ENCODE data around the gene TTC4. TPM values are rescaled to one million over a fixed set of nuclear protein-coding genes. Genes with fewer than 3 reads are reported as not detected.

TTC4 gene
- total RNA-seq, 2 experiments from 2014 or later, result 24.3 to 26.1 TPM

- no peak overlapping the region for H3K4me3 ChIP-seq (ENCODE audit: low read depth, low read length, poor library complexity, severe bottlenecking)
- no peaks in the 10 kb centered on the region for H3K9me2 ChIP-seq (ENCODE audit: insufficient read depth, low read length)
- no peaks in the 10 kb centered on the region for H3K9me3 ChIP-seq (ENCODE audit: low read length)
- DNase-seq (ENCODE audit: low spot score), result no peak
- intact Hi-C loops (cut with micrococcal nuclease; ENCODE audit: unreplicated experiment), result no loop called here
- H4K20me1 ChIP-seq (ENCODE audit: insufficient read depth, low read length), result no peaks in the 10 kb centered on the region
- no peak overlapping the region for H3K4me2 ChIP-seq (ENCODE audit: low read length)
- H2AFZ ChIP-seq (ENCODE audit: low read length), result no peak overlapping the region
- ChIA-PET CTCF (ENCODE audit: unreplicated experiment) (interaction anchor here (0.8 kb wide), 1 partner anchor 15 kb away, joined by 5 read pairs; the partner anchor contains the start of gene TTC4), POLR2A (no interaction called here)
- H3K4me1 ChIP-seq (ENCODE audit: insufficient read depth, low read length, poor library complexity, severe bottlenecking), result no peaks in the 10 kb centered on the region
- no peaks in the 10 kb centered on the region for H3K79me2 ChIP-seq (ENCODE audit: insufficient read depth, low read depth, low read length)
- H3K36me3 ChIP-seq (ENCODE audit: insufficient read depth, low read length), result no peaks in the 10 kb centered on the region
- no peak for TF ChIP-seq CTCF (conservative IDR thresholded peaks at IDR 0.05; ENCODE audit: low read length)
- no peak for TF ChIP-seq EZH2phosphoT487 (IDR thresholded peaks at IDR 0.05; ENCODE audit: borderline replicate concordance, low read depth, low read length)
- no TSS peak for BruUV-seq (replicated peaks)
- no peak overlapping the region for H3K27ac ChIP-seq (ENCODE audit: low read depth, low read length, poor library complexity, severe bottlenecking)
Observed at GRCh38 chr1:54699936-54700525, 15.6 kb upstream of the TTC4 start.

- no TSS peak for BruUV-seq (replicated peaks)
Observed at GRCh38 chr1:54701066-54701465, 14.6 kb upstream of the TTC4 start.

More at GRCh38 chr1:54701066-54701465, 14.6 kb upstream of the TTC4 start:
- DNase-seq (ENCODE audit: low spot score), result no peak
- Histone ChIP-seq H3K79me2 (ENCODE audit: insufficient read depth, low read depth, low read length) (no peaks in the 10 kb centered on the region), H3K4me3 (ENCODE audit: low read depth, low read length, poor library complexity, severe bottlenecking) (no peak overlapping the region), H3K4me2 (ENCODE audit: low read length) (no peak overlapping the region), H3K9me3 (ENCODE audit: low read length) (no peaks in the 10 kb centered on the region), H2AFZ (ENCODE audit: low read length) (no peak overlapping the region), H3K27ac (ENCODE audit: low read depth, low read length, poor library complexity, severe bottlenecking) (no peak overlapping the region), H4K20me1 (ENCODE audit: insufficient read depth, low read length) (no peaks in the 10 kb centered on the region), H3K36me3 (ENCODE audit: insufficient read depth, low read length) (no peaks in the 10 kb centered on the region), H3K4me1 (ENCODE audit: insufficient read depth, low read length, poor library complexity, severe bottlenecking) (no peaks in the 10 kb centered on the region), H3K9me2 (ENCODE audit: insufficient read depth, low read length) (no peaks in the 10 kb centered on the region)
- intact Hi-C loops (cut with micrococcal nuclease; ENCODE audit: unreplicated experiment), result no loop called here
- TF ChIP-seq CTCF (conservative IDR thresholded peaks at IDR 0.05; ENCODE audit: low read length) (no peak), EZH2phosphoT487 (IDR thresholded peaks at IDR 0.05; ENCODE audit: borderline replicate concordance, low read depth, low read length) (no peak)
- CTCF ChIA-PET (ENCODE audit: unreplicated experiment), result interaction anchor here (0.8 kb wide), 1 partner anchor 14 kb away, joined by 5 read pairs; the partner anchor contains the start of gene TTC4
- POLR2A ChIA-PET, result no interaction called here

All from OCI-LY7 (cell line).